ENCODE data around the gene UBR3.
A peak's percentile ranks its signal among the peaks of the same experiment; 100 is the strongest.
"Not testable (repeated sequence)": the region's sequence is repeated elsewhere in the genome, so short reads cannot be mapped to it uniquely, and the experiment has no call there.

The UBR3 gene

DNA sequence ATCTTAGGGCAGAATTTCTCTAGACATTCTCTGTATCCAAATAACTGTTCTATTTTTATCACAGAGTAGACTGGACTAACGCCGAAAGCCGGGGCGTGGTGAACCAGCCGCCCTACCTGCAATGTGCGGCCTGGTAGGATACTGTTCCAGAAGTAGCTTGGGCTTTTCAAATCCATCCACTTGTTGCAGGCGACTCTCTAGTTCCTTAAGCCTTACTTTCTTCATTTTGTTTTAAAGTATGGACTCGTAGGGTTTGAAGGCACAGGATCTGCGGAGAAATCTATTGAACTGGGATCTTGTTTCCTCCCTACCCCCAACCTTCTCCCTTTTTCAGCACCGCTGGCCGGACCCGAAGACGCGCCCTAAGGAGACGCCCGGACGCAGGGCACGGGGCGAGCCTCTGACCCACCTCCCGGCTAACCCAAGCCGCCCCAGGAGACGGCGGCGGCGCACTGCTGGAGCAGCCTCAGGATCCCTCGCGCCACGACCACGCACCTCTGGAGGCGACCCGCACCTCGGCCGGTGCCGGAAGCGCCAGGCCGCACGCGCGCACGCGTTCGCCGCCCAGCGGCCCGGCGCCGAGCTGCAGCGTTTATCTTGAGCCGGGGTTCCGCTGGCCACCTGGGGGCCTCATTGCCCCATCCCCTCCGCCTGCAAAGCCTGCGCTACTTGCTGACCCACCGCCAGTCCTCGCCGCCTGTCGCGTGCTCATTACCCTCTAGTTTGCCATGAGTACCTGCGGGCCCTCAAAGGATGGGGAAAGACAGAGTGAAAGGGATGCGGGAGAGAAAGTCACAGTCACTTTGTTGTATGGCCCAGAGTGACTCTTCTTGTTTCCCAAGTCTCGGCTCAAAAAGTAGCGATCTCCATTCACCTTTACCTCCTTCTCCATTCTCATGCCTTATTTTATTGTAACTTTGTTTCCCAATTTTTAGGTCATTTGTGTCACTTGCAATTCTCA, 2.6 kb upstream of the UBR3 start, which contains the start of gene METTL5:
Gene METTL5 (minus strand): TSS at position 533 of the 961 bp plus-strand sequence. CDS start 308 bp downstream, at position 225.
- DNase-seq = peak; percentile 81

DNA sequence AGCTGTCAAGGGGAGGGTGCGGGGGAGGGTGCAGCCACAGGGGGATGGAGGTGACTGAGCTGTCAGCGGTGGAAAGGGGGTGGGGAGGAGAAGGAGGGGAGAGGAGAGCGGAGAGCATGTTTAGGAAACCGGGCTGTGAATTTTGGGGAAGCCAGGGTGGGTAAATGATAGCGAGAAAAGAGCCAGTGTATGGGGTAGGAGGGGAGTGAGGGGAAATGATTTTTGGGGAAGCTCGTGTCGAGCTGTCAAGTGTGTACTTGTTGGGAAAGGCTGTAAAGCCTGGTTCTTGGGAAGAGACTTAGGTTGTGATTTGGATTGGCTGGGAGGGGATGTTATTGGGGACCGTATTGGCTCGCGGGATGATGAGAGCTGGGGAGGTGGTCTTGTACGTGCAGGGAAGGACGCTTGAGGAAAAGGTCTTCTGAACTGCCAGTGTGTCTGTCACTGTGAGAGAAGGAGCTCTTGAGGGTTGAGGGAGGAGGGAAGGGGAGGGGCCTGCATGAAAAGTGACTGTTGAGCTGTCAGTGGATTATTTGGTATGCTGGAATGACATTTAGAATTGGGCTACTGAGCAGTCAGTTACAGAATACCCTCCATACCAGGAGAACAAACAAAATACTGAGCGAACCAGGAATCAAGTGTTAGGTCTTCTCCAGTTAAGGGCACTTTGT, 1.0 kb downstream of the UBR3 start:
- peak; percentile 59 for DNase-seq

- no peak for DNase-seq
Measured at GRCh38 chr2:169834401-169834800, 7.1 kb downstream of the UBR3 start.

GRCh38 chr2:169838743-169839489, 11.7 kb downstream of the UBR3 start:
- DNase-seq = no peak

DNA sequence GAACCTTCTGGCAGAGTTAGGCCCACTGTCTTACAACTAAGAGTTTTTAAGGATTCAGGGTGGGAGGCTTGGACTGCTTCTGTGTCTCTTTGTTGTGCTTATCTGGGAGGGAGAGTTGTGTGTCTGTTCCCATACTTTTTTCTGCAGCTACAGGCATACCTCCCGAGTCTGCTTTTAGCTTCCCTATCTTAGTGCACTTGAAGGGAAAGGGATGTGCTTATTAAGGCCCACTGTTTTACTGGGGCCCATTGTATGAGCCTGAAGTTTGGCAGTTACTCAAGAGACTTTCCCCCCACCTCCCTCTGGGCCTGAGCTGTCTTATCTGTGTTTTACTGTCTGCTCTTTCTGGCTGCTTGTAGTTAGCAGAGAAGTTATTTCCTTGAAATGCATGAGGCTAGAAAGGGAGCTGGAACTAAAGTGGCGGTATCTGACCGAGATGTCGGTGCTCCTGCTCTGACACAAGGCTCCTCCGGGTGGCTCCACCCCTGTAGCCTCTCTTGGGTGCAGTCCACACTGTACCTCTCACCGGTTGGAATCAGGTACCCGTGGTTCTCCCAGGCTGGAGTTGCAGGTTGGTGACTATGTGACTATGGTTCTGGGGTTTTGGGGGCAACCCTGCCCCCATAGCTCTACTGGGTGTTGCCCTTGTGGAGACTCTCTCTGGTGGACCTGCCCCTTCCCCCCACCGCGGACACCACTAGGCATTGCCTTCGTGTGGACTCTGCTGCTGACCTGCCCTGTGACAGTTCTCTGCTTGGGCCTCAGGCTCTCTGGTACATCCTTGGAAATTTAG, 12.9 kb downstream of the UBR3 start:
- DNase-seq = no peak

- no peak for DNase-seq
Measured at GRCh38 chr2:169840747-169841142, 13.5 kb downstream of the UBR3 start.

DNA sequence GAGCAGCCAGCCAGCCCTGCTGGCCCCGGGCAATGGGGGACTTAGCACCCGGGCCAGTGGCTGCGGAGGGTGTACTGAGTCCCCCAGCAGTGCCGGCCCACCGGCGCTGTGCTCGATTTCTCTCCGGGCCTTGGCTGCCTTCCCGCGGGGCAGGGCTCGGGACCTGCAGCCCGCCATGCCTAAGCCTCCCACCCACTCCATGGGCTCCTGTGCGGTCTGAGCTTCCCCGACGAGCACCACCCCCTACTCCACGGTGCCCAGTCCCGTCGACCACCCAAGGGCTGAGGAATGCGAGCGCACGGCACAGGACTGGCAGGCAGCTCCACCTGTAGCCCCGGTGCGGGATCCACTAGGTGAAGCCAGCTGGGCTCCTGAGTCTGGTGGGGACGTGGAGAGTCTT, 14.4 kb downstream of the UBR3 start:
- DNase-seq = not testable (repeated sequence)

- DNase-seq = no peak
Measured at GRCh38 chr2:169845016-169845415, 17.8 kb downstream of the UBR3 start.

DNA sequence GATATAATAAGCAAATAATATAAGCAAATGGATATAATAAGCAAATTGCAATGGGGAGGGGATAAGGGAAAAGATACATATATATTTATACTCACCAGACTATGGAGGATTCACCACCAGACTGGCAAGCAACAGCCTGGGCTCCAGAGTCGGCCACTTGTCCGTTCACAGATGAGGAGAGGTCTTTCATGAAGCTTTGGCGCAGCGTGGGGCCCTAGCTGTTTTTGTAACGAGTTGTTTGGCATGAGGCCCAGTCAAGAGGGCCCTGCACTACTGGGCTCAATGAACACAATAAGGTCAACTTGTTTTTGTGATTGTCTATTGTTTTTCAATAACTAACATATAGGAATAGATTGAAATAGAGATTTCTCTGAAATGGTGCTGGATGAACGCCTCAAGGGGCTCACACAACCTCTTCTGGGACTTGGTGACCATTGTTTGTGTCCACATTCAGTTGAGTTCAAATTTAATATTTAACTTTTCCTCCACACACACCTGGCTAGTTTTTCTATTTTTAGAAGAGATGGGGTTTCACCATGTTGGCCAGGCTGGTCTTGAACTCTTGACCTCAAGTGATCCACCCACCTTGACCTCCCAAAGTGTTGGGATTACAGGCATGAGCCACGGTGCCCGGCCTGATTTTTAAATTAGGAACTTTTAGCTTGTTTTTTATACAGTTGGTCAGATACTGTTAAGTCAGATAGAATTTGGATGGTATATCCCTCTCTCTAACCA, 21.9 kb downstream of the UBR3 start:
- DNase-seq = not testable (repeated sequence)

DNA sequence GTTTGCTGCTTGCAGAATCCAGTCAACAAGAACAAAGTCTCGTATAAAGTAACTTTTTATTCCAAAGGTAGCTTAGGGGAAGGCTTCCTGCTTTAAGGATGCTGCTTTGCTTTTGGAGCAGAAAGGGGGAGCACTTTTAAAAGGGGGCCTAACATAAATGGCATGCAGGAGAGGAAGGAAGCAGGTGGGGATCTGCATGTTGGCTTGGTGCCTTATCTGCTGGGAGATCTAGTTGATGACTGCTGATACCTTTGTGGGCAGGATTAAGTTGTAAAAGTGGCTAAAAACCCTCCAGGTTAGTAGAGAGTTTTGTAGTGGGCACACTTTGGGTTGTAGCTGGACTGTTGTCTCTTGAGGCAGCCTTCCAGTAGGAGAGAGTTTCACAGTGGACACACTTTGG, 22.5 kb downstream of the UBR3 start:
- DNase-seq = no peak

GRCh38 chr2:169853041-169853668, 25.9 kb downstream of the UBR3 start:
- no peak for DNase-seq

- not testable (repeated sequence) for DNase-seq
Measured at GRCh38 chr2:169855281-169856258, 28.3 kb downstream of the UBR3 start.

- DNase-seq = no peak
Measured at GRCh38 chr2:169859423-169859822, 32.2 kb downstream of the UBR3 start.

GRCh38 chr2:169860149-169860548, 32.9 kb downstream of the UBR3 start:
- DNase-seq = no peak

DNA sequence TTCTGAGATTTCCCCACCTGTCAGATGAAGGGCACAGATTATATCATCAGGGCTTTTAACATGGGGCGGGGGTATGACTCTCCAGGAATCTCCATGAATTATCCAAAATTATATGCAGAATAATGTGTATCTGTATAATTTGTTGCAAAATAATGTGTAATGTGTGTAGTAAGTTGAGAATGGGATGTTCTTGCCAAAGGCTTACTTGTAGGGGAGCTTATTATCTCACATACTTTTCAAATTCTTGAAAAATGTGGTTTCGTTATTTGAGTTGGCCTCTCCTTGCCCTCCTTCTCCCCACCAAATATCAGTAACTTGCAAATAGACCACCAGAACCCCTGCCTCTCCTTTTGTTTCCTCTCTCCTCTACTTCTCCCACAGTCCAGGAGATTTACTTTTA, 35.6 kb downstream of the UBR3 start:
- no peak for DNase-seq

- DNase-seq = no peak
Measured at GRCh38 chr2:169865492-169865891, 38.2 kb downstream of the UBR3 start.

DNA sequence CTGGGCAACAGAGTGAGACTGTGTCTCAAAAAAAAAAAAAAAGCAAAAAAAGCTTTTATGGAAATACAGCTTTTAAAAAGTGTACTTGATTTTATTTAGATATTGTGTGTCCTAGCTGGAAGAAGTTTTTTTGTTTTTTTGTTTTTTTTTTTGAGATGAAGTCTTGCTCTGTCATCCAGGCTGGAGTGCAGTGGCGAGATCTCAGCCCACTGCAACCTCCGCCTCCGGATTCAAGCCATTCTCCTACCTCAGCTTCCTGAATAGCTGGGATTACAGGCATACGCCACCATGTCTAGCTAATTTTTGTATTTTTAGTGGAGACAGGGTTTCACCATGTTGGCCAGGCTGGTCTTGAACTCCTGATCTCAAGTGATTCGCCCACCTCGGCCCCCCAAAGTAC, 39.0 kb downstream of the UBR3 start:
- not testable (repeated sequence) for DNase-seq

GRCh38 chr2:169867579-169867978, 40.3 kb downstream of the UBR3 start:
- no peak for DNase-seq

DNA sequence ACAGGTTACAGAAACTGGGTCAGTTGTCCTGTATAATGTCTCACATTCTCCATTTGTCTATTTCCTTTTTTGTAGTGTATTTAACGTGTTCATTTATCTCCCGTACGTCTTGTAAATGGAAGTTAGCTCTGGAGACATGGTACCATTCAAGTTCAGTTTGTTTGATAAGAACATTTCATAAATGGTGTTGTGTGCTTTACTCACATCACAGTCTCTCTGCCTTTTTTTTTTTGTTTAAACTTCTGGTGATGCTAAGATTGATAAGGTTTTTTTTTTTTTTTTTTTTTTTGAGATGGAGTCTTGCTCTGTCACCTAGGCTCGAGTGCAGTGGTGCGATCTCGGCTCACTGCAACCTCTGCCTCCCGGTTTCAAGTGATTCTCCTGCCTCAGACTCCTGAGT, 41.7 kb downstream of the UBR3 start:
- DNase-seq = no peak

GRCh38 chr2:169871369-169871768, 44.1 kb downstream of the UBR3 start:
- not testable (repeated sequence) for DNase-seq
